VCaP (cell line): ENCODE measurements around the gene ANO2.

Source experiments
- H3K27ac ChIP-seq: fragments of 450-650 bp; 2 replicates; pipeline ENCODE4 v1.5.1; 2017
- CTCF ChIP-seq: fragments of 450-650 bp; conservative IDR thresholded peaks from 2 replicates; pipeline ENCODE4 v1.5.1; 2017; ENCODE audit warnings: mild to moderate bottlenecking, moderate library complexity

The ANO2 gene

GRCh38 chr12:5914387-5915149 lies 30.5 kb downstream of the ANO2 start:
- no peak for TF ChIP-seq CTCF
- no peak overlapping the region for H3K27ac ChIP-seq

GRCh38 chr12:5913387-5913786 lies 31.7 kb downstream of the ANO2 start:
- no peak for TF ChIP-seq CTCF
- no peak overlapping the region for H3K27ac ChIP-seq

- H3K27ac ChIP-seq = no peak overlapping the region
Observed at GRCh38 chr12:5912437-5913334, 32.4 kb downstream of the ANO2 start.

GRCh38 chr12:5912011-5912410 lies 33.0 kb downstream of the ANO2 start:
- H3K27ac ChIP-seq = no peak overlapping the region
- TF ChIP-seq CTCF = no peak

More at GRCh38 chr12:5912437-5913334, 32.4 kb downstream of the ANO2 start:
- peak; percentile 16; the same call in 1 of the 2 replicates for TF ChIP-seq CTCF

- no peak overlapping the region for H3K27ac ChIP-seq
- no peak for TF ChIP-seq CTCF
Observed at GRCh38 chr12:5910790-5911548, 34.1 kb downstream of the ANO2 start.

GRCh38 chr12:5909560-5909959 lies 35.5 kb downstream of the ANO2 start:
- no peak overlapping the region for H3K27ac ChIP-seq
- no peak for TF ChIP-seq CTCF

- no peak overlapping the region for H3K27ac ChIP-seq
- no peak for TF ChIP-seq CTCF
Observed at GRCh38 chr12:5908251-5908650, 36.8 kb downstream of the ANO2 start.
